BLaER1 (cell line): ENCODE results near the gene FAM24A.
"Not testable (repeated sequence)": the region's sequence is repeated elsewhere in the genome, so short reads cannot be mapped to it uniquely, and the experiment has no call there.

Experiments used
- H3K27ac ChIP-seq: shearing (Covaris generic); formaldehyde crosslinking; 2 replicates; pipeline ENCODE4 v1.8.1; 2022
- H3K27me3 ChIP-seq: shearing (Covaris generic); formaldehyde crosslinking; 2 replicates; pipeline ENCODE4 v1.8.1; 2022
- H3K36me3 ChIP-seq: shearing (Covaris generic); formaldehyde crosslinking; 2 replicates; pipeline ENCODE4 v1.8.1; 2022
- H3K4me1 ChIP-seq: shearing (Covaris generic); formaldehyde crosslinking; 2 replicates; pipeline ENCODE4 v1.8.1; 2022
- H3K4me2 ChIP-seq: shearing (Covaris generic); formaldehyde crosslinking; 2 replicates; pipeline ENCODE4 v1.8.1; 2022
- H3K4me3 ChIP-seq: shearing (Covaris generic); formaldehyde crosslinking; 2 replicates; pipeline ENCODE4 v1.8.1; 2022
- H3K9ac ChIP-seq: shearing (Covaris generic); formaldehyde crosslinking; 2 replicates; pipeline ENCODE4 v1.8.1; 2022
- H3K9me3 ChIP-seq: shearing (Covaris generic); formaldehyde crosslinking; 2 replicates; pipeline ENCODE4 v1.8.1; 2022
- H4K20me1 ChIP-seq: shearing (Covaris generic); formaldehyde crosslinking; 2 replicates; pipeline ENCODE4 v1.8.1; 2022
- Cebpa-rat ChIP-seq: shearing (Covaris generic); IDR thresholded peaks from 2 replicates; pipeline ENCODE4 v1.8.1; 2022

FAM24A gene

GRCh38 chr10:122910310-122910709, at the start of gene FAM24A:
Gene FAM24A (plus strand): TSS chr10:122910610. CDS start chr10:122911635, 1,025 bp downstream.
- Histone ChIP-seq H3K4me1 (no peaks in the 10 kb centered on the region), H3K27me3 (no peaks in the 10 kb centered on the region), H3K36me3 (no peaks in the 10 kb centered on the region), H3K9ac (no peak within 1 kb of the TSS), H3K27ac (no peak within 1 kb of the TSS), H4K20me1 (0 out of 2 replicates have a peak, but pooled peaks cover 4% of the 10 kb centered on the region), H3K4me2 (no peak within 1 kb of the TSS), H3K4me3 (no peak within 1 kb of the TSS), H3K9me3 (no peaks in the 10 kb centered on the region)
- TF ChIP-seq Cebpa-rat, result no peak

- no peaks in the 10 kb centered on the region for H3K27me3 ChIP-seq
- no peak for TF ChIP-seq Cebpa-rat
- no peak overlapping the region for H3K9ac ChIP-seq
- no peak overlapping the region for H3K27ac ChIP-seq
- no peaks in the 10 kb centered on the region for H4K20me1 ChIP-seq
- peaks cover 53% of the 10 kb centered on the region for H3K4me1 ChIP-seq
- no peaks in the 10 kb centered on the region for H3K36me3 ChIP-seq
- no peak overlapping the region for H3K4me3 ChIP-seq
- H3K4me2 ChIP-seq, result peak overlapping the region; percentile 58
- peaks cover 8% of the 10 kb centered on the region for H3K9me3 ChIP-seq
Observed at GRCh38 chr10:122861711-122862161, 48.7 kb upstream of the FAM24A start.

GRCh38 chr10:122863216-122864193, 46.9 kb upstream of the FAM24A start:
- no peak for TF ChIP-seq Cebpa-rat
- no peaks in the 10 kb centered on the region for H3K27me3 ChIP-seq
- no peak overlapping the region for H3K4me2 ChIP-seq
- peaks cover 37% of the 10 kb centered on the region for H3K4me1 ChIP-seq
- no peak overlapping the region for H3K27ac ChIP-seq
- H4K20me1 ChIP-seq, result no peaks in the 10 kb centered on the region
- no peaks in the 10 kb centered on the region for H3K36me3 ChIP-seq
- H3K9ac ChIP-seq, result no peak overlapping the region
- no peak overlapping the region for H3K4me3 ChIP-seq
- peaks cover 21% of the 10 kb centered on the region for H3K9me3 ChIP-seq

- H3K4me1 ChIP-seq, result peaks cover 31% of the 10 kb centered on the region
- no peak overlapping the region for H3K9ac ChIP-seq
- no peak overlapping the region for H3K27ac ChIP-seq
- peaks cover 21% of the 10 kb centered on the region for H3K9me3 ChIP-seq
- no peak overlapping the region for H3K4me2 ChIP-seq
- no peak overlapping the region for H3K4me3 ChIP-seq
- TF ChIP-seq Cebpa-rat, result no peak
- H3K36me3 ChIP-seq, result no peaks in the 10 kb centered on the region
- no peaks in the 10 kb centered on the region for H4K20me1 ChIP-seq
- H3K27me3 ChIP-seq, result no peaks in the 10 kb centered on the region
Observed at GRCh38 chr10:122864194-122864592, 46.2 kb upstream of the FAM24A start.

GRCh38 chr10:122864901-122865300, 45.5 kb upstream of the FAM24A start:
- H3K4me1 ChIP-seq, result peaks cover 23% of the 10 kb centered on the region
- H3K9ac ChIP-seq, result no peak overlapping the region
- H3K4me3 ChIP-seq, result no peak overlapping the region
- H3K27ac ChIP-seq, result no peak overlapping the region
- peaks cover 21% of the 10 kb centered on the region for H3K9me3 ChIP-seq
- no peak for TF ChIP-seq Cebpa-rat
- H3K4me2 ChIP-seq, result no peak overlapping the region
- no peaks in the 10 kb centered on the region for H4K20me1 ChIP-seq
- no peaks in the 10 kb centered on the region for H3K36me3 ChIP-seq
- no peaks in the 10 kb centered on the region for H3K27me3 ChIP-seq

- H3K27ac ChIP-seq, H3K9ac ChIP-seq, H3K36me3 ChIP-seq, H3K4me2 ChIP-seq, H3K27me3 ChIP-seq, H4K20me1 ChIP-seq, H3K4me3 ChIP-seq, H3K4me1 ChIP-seq: not testable (repeated sequence)
- H3K9me3 ChIP-seq, result peaks cover 21% of the 10 kb centered on the region
Observed at GRCh38 chr10:122866757-122867482, 43.5 kb upstream of the FAM24A start.

GRCh38 chr10:122868768-122869167, 41.6 kb upstream of the FAM24A start:
- not testable (repeated sequence) for H3K27ac ChIP-seq

GRCh38 chr10:122871947-122872346, 38.5 kb upstream of the FAM24A start:
- not testable (repeated sequence) for H4K20me1 ChIP-seq, H3K9ac ChIP-seq, H3K4me3 ChIP-seq, H3K4me2 ChIP-seq, H3K36me3 ChIP-seq, H3K27me3 ChIP-seq, H3K4me1 ChIP-seq, H3K27ac ChIP-seq
- peaks cover 11% of the 10 kb centered on the region for H3K9me3 ChIP-seq

More at GRCh38 chr10:122868768-122869167, 41.6 kb upstream of the FAM24A start:
- H3K27me3 ChIP-seq, H3K4me3 ChIP-seq, H4K20me1 ChIP-seq, H3K36me3 ChIP-seq, H3K4me1 ChIP-seq, H3K4me2 ChIP-seq, H3K9ac ChIP-seq: not testable (repeated sequence)
- peaks cover 21% of the 10 kb centered on the region for H3K9me3 ChIP-seq

- Histone ChIP-seq H3K9me3 (peaks cover 10% of the 10 kb centered on the region), H3K9ac (no peak overlapping the region), H3K4me2 (no peak overlapping the region), H3K4me1 (0 out of 2 replicates have a peak, but pooled peaks cover 9% of the 10 kb centered on the region), H3K27me3 (no peaks in the 10 kb centered on the region), H3K4me3 (no peak overlapping the region), H3K36me3 (no peaks in the 10 kb centered on the region), H3K27ac (no peak overlapping the region), H4K20me1 (no peaks in the 10 kb centered on the region)
- no peak for TF ChIP-seq Cebpa-rat
Observed at GRCh38 chr10:122875843-122876466, 34.5 kb upstream of the FAM24A start.
